ENCODE data around the gene CMTM5. TPM values are rescaled to one million over a fixed set of nuclear protein-coding genes. Genes with fewer than 3 reads are reported as not detected.
"Not testable (repeated sequence)": the region's sequence is repeated elsewhere in the genome, so short reads cannot be mapped to it uniquely, and the experiment has no call there.

CMTM5 gene
- total RNA-seq, 1 donor from 2014 or later, result not detected

- no peak for DNase-seq (ENCODE audit: low read depth)
- no peaks in the 10 kb centered on the region for H3K27me3 ChIP-seq (ENCODE audit: control insufficient read depth, insufficient read depth, low read length)
- no peak for TF ChIP-seq CTCF (IDR thresholded peaks at IDR 0.05; ENCODE audit: insufficient read depth, low read length, poor library complexity, severe bottlenecking)
- no peaks in the 10 kb centered on the region for H3K36me3 ChIP-seq (ENCODE audit: control insufficient read depth, insufficient read depth, low read length)
- no peak overlapping the region for H3K4me3 ChIP-seq (ENCODE audit: low read depth, low read length)
Observed at GRCh38 chr14:23414254-23414653, 37.4 kb downstream of the CMTM5 start.

- Histone ChIP-seq H3K27me3 (ENCODE audit: control insufficient read depth, insufficient read depth, low read length) (no peaks in the 10 kb centered on the region), H3K36me3 (ENCODE audit: control insufficient read depth, insufficient read depth, low read length) (no peaks in the 10 kb centered on the region), H3K4me3 (ENCODE audit: low read depth, low read length) (no peak overlapping the region)
- no peak for TF ChIP-seq CTCF (IDR thresholded peaks at IDR 0.05; ENCODE audit: insufficient read depth, low read length, poor library complexity, severe bottlenecking)
- DNase-seq (ENCODE audit: low read depth), result no peak
Observed at GRCh38 chr14:23414906-23415820, 38.3 kb downstream of the CMTM5 start.

GRCh38 chr14:23415821-23416778 is 39.3 kb downstream of the CMTM5 start:
- no peak for DNase-seq (ENCODE audit: low read depth)
- H3K27me3 ChIP-seq (ENCODE audit: control insufficient read depth, insufficient read depth, low read length), result no peaks in the 10 kb centered on the region
- no peak for TF ChIP-seq CTCF (IDR thresholded peaks at IDR 0.05; ENCODE audit: insufficient read depth, low read length, poor library complexity, severe bottlenecking)
- no peak overlapping the region for H3K4me3 ChIP-seq (ENCODE audit: low read depth, low read length)
- H3K36me3 ChIP-seq (ENCODE audit: control insufficient read depth, insufficient read depth, low read length), result no peaks in the 10 kb centered on the region

- no peaks in the 10 kb centered on the region for H3K27me3 ChIP-seq (ENCODE audit: control insufficient read depth, insufficient read depth, low read length)
- H3K36me3 ChIP-seq (ENCODE audit: control insufficient read depth, insufficient read depth, low read length), result no peaks in the 10 kb centered on the region
- no peak for DNase-seq (ENCODE audit: low read depth)
- H3K4me3 ChIP-seq (ENCODE audit: low read depth, low read length), result no peak overlapping the region
- no peak for TF ChIP-seq CTCF (IDR thresholded peaks at IDR 0.05; ENCODE audit: insufficient read depth, low read length, poor library complexity, severe bottlenecking)
Observed at GRCh38 chr14:23416801-23417200, 40.0 kb downstream of the CMTM5 start.

- H3K27me3 ChIP-seq (ENCODE audit: control insufficient read depth, insufficient read depth, low read length); DNase-seq (ENCODE audit: low read depth); H3K4me3 ChIP-seq (ENCODE audit: low read depth, low read length); H3K36me3 ChIP-seq (ENCODE audit: control insufficient read depth, insufficient read depth, low read length): not testable (repeated sequence)
Observed at GRCh38 chr14:23417269-23417668, 40.4 kb downstream of the CMTM5 start.

- Histone ChIP-seq H3K27me3 (ENCODE audit: control insufficient read depth, insufficient read depth, low read length) (peaks cover 3% of the 10 kb centered on the region), H3K36me3 (ENCODE audit: control insufficient read depth, insufficient read depth, low read length) (no peaks in the 10 kb centered on the region), H3K4me3 (ENCODE audit: low read depth, low read length) (no peak overlapping the region)
- TF ChIP-seq CTCF (IDR thresholded peaks at IDR 0.05; ENCODE audit: insufficient read depth, low read length, poor library complexity, severe bottlenecking), result no peak
- DNase-seq (ENCODE audit: low read depth), result no peak
Observed at GRCh38 chr14:23418021-23418420, 41.2 kb downstream of the CMTM5 start.

GRCh38 chr14:23419646-23420045 is 42.8 kb downstream of the CMTM5 start:
- H3K4me3 ChIP-seq (ENCODE audit: low read depth, low read length); DNase-seq (ENCODE audit: low read depth); H3K36me3 ChIP-seq (ENCODE audit: control insufficient read depth, insufficient read depth, low read length); H3K27me3 ChIP-seq (ENCODE audit: control insufficient read depth, insufficient read depth, low read length): not testable (repeated sequence)
